Measurements from ENCODE around the gene SNURF. TPM values are rescaled to one million over a fixed set of nuclear protein-coding genes. Genes with fewer than 3 reads are reported as not detected.

Gene SNURF
- total and polyA plus RNA-seq, 2 of the 4 experiments (the other 2 are of a cell fraction) = 6.5 to 8.1 TPM

DNA sequence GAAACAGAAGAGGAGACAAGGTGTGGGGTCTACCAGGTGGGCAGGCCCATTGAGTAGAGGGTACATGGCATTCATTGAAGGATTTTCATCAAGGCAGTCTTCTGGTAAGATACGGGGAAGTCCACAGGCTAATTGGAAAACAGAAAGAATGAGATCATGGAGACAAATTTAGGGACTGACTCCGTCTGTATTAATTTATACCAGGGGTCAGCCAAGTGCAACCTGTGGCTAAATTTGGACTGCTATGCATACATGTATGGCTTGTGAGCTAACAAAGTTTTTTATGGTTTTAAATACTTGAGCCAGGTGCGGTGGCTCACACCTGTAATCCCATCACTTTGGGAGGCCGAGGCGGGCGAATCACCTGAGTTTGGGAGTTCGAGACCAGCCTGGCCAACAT lies 21.1 kb upstream of the SNURF start:
- no TSS peak for BruUV-seq (replicated peaks)
- no peak overlapping the region for H3K14ac ChIP-seq (replicated peaks; ENCODE audit: low read depth, low read length)
- no peaks in the 10 kb centered on the region for H3K4me1 ChIP-seq (ENCODE audit: control insufficient read depth, insufficient read depth, low read length)
- DNase-seq = no peak
- H3K4me2 ChIP-seq (ENCODE audit: low read depth, low read length) = no peak overlapping the region
- H3K27me3 ChIP-seq (ENCODE audit: control insufficient read depth, insufficient read depth, low read length) = no peaks in the 10 kb centered on the region
- POLR2A ChIA-PET (ENCODE audit: unreplicated experiment) = no interaction called here
- no peak overlapping the region for H3K23ac ChIP-seq (ENCODE audit: low read depth, low read length)
- H3K79me1 ChIP-seq (ENCODE audit: low read depth in 1 of 2, low read length in 2 of 2) = no peaks in the 10 kb centered on the region
- CTCF ChIA-PET = interaction anchor here (0.7 kb wide), 1 partner anchor 60 kb away, joined by 3 read pairs; no protein-coding TSS in a partner anchor
- intact Hi-C loops (cut with micrococcal nuclease) = no loop called here
- H2BK120ac ChIP-seq (ENCODE audit: low read depth, low read length) = no peak overlapping the region
- in situ Hi-C loops (cut with MboI; ENCODE audit: low sequenced_read_pairs) = no loop called here
- dilution Hi-C loops (cut with HindIII; ENCODE audit: low sequenced_read_pairs, unreplicated experiment) = no loop called here
- no peak overlapping the region for H2BK15ac ChIP-seq (ENCODE audit: low read depth, low read length)
- H2AK9ac ChIP-seq (replicated peaks; ENCODE audit: low read depth, low read length, poor library complexity) = no peak overlapping the region
- no peak overlapping the region for H3K4me3 ChIP-seq (ENCODE audit: insufficient read depth, low read depth, low read length)
- no peak overlapping the region for H2AK5ac ChIP-seq (ENCODE audit: low read depth, low read length)
- H3K56ac ChIP-seq (ENCODE audit: extremely low read depth, insufficient read depth, low read length) = no peak overlapping the region
- no peaks in the 10 kb centered on the region for H3K9me1 ChIP-seq (ENCODE audit: insufficient read depth, low read length)
- H3K36me3 ChIP-seq (ENCODE audit: control insufficient read depth, insufficient read depth, low read length) = no peaks in the 10 kb centered on the region
- H4K5ac ChIP-seq (ENCODE audit: low read depth, low read length) = no peak overlapping the region
- no peak overlapping the region for H3K9ac ChIP-seq (ENCODE audit: low read depth, low read length)
- no peaks in the 10 kb centered on the region for H4K20me1 ChIP-seq (ENCODE audit: insufficient read depth, low read length)
- H2BK5ac ChIP-seq (ENCODE audit: low read depth, low read length, poor library complexity, severe bottlenecking) = no peak overlapping the region
- H4K8ac ChIP-seq (ENCODE audit: low read depth in 2 of 2, low read length in 2 of 2) = no peak overlapping the region
- H4K91ac ChIP-seq (ENCODE audit: insufficient read depth, low read depth, low read length) = no peak overlapping the region
- TF ChIP-seq CHD1 (IDR thresholded peaks at IDR 0.05; ENCODE audit: low read depth, low read length) (no peak), MAFK (IDR thresholded peaks at IDR 0.05; ENCODE audit: low read depth, low read length) (no peak), FOS (IDR thresholded peaks at IDR 0.05; ENCODE audit: low read depth, low read length) (no peak), SMC3 (IDR thresholded peaks at IDR 0.05; ENCODE audit: low read depth, low read length) (no peak), RAD21 (IDR thresholded peaks at IDR 0.05; ENCODE audit: low read length) (no peak), RFX5 (IDR thresholded peaks at IDR 0.05; ENCODE audit: low read depth, low read length) (no peak), POLR2A (IDR thresholded peaks at IDR 0.05; ENCODE audit: low read depth, low read length) (no peak), BHLHE40 (IDR thresholded peaks at IDR 0.05; ENCODE audit: low read depth, low read length) (no peak), CEBPB (IDR thresholded peaks at IDR 0.05; ENCODE audit: low read depth, low read length) (no peak), NFE2L2 (IDR thresholded peaks at IDR 0.05; ENCODE audit: low read depth, low read length) (no peak)
- TF ChIP-seq, protein P1, sequence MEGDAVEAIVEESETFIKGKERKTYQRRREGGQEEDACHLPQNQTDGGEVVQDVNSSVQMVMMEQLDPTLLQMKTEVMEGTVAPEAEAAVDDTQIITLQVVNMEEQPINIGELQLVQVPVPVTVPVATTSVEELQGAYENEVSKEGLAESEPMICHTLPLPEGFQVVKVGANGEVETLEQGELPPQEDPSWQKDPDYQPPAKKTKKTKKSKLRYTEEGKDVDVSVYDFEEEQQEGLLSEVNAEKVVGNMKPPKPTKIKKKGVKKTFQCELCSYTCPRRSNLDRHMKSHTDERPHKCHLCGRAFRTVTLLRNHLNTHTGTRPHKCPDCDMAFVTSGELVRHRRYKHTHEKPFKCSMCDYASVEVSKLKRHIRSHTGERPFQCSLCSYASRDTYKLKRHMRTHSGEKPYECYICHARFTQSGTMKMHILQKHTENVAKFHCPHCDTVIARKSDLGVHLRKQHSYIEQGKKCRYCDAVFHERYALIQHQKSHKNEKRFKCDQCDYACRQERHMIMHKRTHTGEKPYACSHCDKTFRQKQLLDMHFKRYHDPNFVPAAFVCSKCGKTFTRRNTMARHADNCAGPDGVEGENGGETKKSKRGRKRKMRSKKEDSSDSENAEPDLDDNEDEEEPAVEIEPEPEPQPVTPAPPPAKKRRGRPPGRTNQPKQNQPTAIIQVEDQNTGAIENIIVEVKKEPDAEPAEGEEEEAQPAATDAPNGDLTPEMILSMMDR (conservative IDR thresholded peaks at IDR 0.05; ENCODE audit: low read depth, low read length) = no peak
- TF ChIP-seq, protein P2, sequence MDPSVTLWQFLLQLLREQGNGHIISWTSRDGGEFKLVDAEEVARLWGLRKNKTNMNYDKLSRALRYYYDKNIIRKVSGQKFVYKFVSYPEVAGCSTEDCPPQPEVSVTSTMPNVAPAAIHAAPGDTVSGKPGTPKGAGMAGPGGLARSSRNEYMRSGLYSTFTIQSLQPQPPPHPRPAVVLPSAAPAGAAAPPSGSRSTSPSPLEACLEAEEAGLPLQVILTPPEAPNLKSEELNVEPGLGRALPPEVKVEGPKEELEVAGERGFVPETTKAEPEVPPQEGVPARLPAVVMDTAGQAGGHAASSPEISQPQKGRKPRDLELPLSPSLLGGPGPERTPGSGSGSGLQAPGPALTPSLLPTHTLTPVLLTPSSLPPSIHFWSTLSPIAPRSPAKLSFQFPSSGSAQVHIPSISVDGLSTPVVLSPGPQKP (IDR thresholded peaks at IDR 0.05; ENCODE audit: borderline replicate concordance, low read depth, low read length) = no peak
- WGBS, 2 experiments (ENCODE audit: extremely low coverage in 2 of 2, insufficient read length in 1 of 2) = 83% methylated on average over 1 of the region's 7 CpGs; no CpG with 5 or more reads in 1 of the 2 experiments
- H3K27ac ChIP-seq (ENCODE audit: insufficient read depth, low read length) = no peak overlapping the region
- H3K4ac ChIP-seq (ENCODE audit: low read depth, low read length) = no peak overlapping the region
- H2BK20ac ChIP-seq (ENCODE audit: low read depth, low read length) = no peak overlapping the region
- H2AFZ ChIP-seq (replicated peaks; ENCODE audit: low read length, poor library complexity) = no peak overlapping the region
- ATAC-seq (ENCODE audit: low read depth) = no peak
- H3K18ac ChIP-seq (ENCODE audit: low read depth, low read length) = no peak overlapping the region
- H3K9me3 ChIP-seq (ENCODE audit: control insufficient read depth, insufficient read depth, low read length) = no peaks in the 10 kb centered on the region
